GM19324 (cell line): ENCODE data around the gene SLC28A2.
A peak's percentile ranks its signal among the peaks of the same experiment; 100 is the strongest.
"Not testable (repeated sequence)": the region's sequence is repeated elsewhere in the genome, so short reads cannot be mapped to it uniquely, and the experiment has no call there.

Experiments used
- ATAC-seq: cut with Tn5 transposase; IDR thresholded peaks from one replicate; pipeline ENCODE4 v1.9.1; 2021; ENCODE audit warnings: mild to moderate bottlenecking, moderate library complexity; ENCODE audit not compliant: unreplicated experiment, low FRiP score

SLC28A2 gene

GRCh38 chr15:45259796-45260195 is 7.8 kb downstream of the SLC28A2 start:
- ATAC-seq, result no peak

GRCh38 chr15:45262906-45263461 is 10.9 kb downstream of the SLC28A2 start:
- no peak for ATAC-seq

- no peak for ATAC-seq
Measured at GRCh38 chr15:45263854-45264253, 11.8 kb downstream of the SLC28A2 start.

- no peak for ATAC-seq
Measured at GRCh38 chr15:45265506-45265905, 13.5 kb downstream of the SLC28A2 start.

GRCh38 chr15:45268135-45268534 is 16.1 kb downstream of the SLC28A2 start:
- no peak for ATAC-seq

GRCh38 chr15:45274636-45275380 is 22.8 kb downstream of the SLC28A2 start:
- no peak for ATAC-seq

GRCh38 chr15:45276831-45277230 is 24.8 kb downstream of the SLC28A2 start:
- no peak for ATAC-seq

GRCh38 chr15:45279024-45279698 is 27.1 kb downstream of the SLC28A2 start:
- peak; percentile 100 for ATAC-seq

- no peak for ATAC-seq
Measured at GRCh38 chr15:45285413-45285812, 33.4 kb downstream of the SLC28A2 start.

- no peak for ATAC-seq
Measured at GRCh38 chr15:45287390-45287956, 35.4 kb downstream of the SLC28A2 start.

GRCh38 chr15:45288947-45289346 is 36.9 kb downstream of the SLC28A2 start:
- ATAC-seq, result no peak

- ATAC-seq, result no peak
Measured at GRCh38 chr15:45291822-45292582, 40.0 kb downstream of the SLC28A2 start.

GRCh38 chr15:45293326-45293725 is 41.3 kb downstream of the SLC28A2 start:
- ATAC-seq, result not testable (repeated sequence)

GRCh38 chr15:45298964-45299378 is 46.9 kb downstream of the SLC28A2 start:
- not testable (repeated sequence) for ATAC-seq

- ATAC-seq, result no peak
Measured at GRCh38 chr15:45304711-45305110, 52.7 kb downstream of the SLC28A2 start.

- ATAC-seq, result no peak
Measured at GRCh38 chr15:45306105-45306504, 54.1 kb downstream of the SLC28A2 start.

GRCh38 chr15:45307230-45307924 is 55.3 kb downstream of the SLC28A2 start:
- no peak for ATAC-seq

GRCh38 chr15:45314117-45314516 is 62.1 kb downstream of the SLC28A2 start:
- ATAC-seq, result not testable (repeated sequence)

- no peak for ATAC-seq
Measured at GRCh38 chr15:45314960-45315359, 62.9 kb downstream of the SLC28A2 start.
